A673 (cell line): ENCODE measurements around the gene EXOC6B. TPM values are rescaled to one million over a fixed set of nuclear protein-coding genes. Genes with fewer than 3 reads are reported as not detected.

Experiments
- BruUV-seq: library from RNA; stranded (reverse); fragments of 400-500 nt; replicated peaks from 2 replicates; lab custom pipeline; 2021; lab: Mats Ljungman, UMichigan
- CTCF ChIA-PET: fragments of 300-600 bp; sonication (Branson Sonifier 250); formaldehyde crosslinking; loops from one replicate; lab custom pipeline; 2022; ENCODE audit warnings: antibody characterized with exemption; lab: Charles Lee
- POLR2A ChIA-PET: fragments of 300-600 bp; sonication (Branson Sonifier 250); formaldehyde crosslinking; loops from one replicate; lab custom pipeline; 2022; ENCODE audit warnings: antibody characterized with exemption; ENCODE audit not compliant: low non-redundant PET; lab: Charles Lee
- DNase-seq: peaks from one replicate; pipeline ENCODE4 v3.0.0-alpha.2; 2015; ENCODE audit warnings: low spot score
- H3K27ac ChIP-seq: fragments of 200-600 bp; sonication (generic); 2 replicates; pipeline ENCODE4 v1.5.1; 2016; ENCODE audit warnings: mixed run types, low read depth, mild to moderate bottlenecking, mixed read lengths, antibody characterized with exemption, low read length; ENCODE audit not compliant: poor library complexity, severe bottlenecking
- H3K27me3 ChIP-seq: fragments of 200-600 bp; sonication (generic); replicated peaks from 2 replicates; pipeline ENCODE4 v1.6.1; 2017; ENCODE audit warnings: mixed run types, low read depth, mild to moderate bottlenecking, mixed read lengths, antibody characterized with exemption, low read length; ENCODE audit not compliant: insufficient read depth, poor library complexity
- H3K36me3 ChIP-seq: fragments of 200-600 bp; sonication (generic); 2 replicates; pipeline ENCODE4 v1.6.1; 2016; ENCODE audit warnings: mixed run types, mild to moderate bottlenecking, mixed read lengths, antibody characterized with exemption, low read length; ENCODE audit not compliant: insufficient read depth, poor library complexity, severe bottlenecking
- H3K4me1 ChIP-seq: fragments of 200-600 bp; sonication (generic); 2 replicates; pipeline ENCODE4 v1.6.1; 2017; ENCODE audit warnings: mixed run types, mild to moderate bottlenecking, mixed read lengths, antibody characterized with exemption, low read length; ENCODE audit not compliant: insufficient read depth, poor library complexity, severe bottlenecking
- H3K4me3 ChIP-seq: fragments of 200-600 bp; sonication (generic); 2 replicates; pipeline ENCODE4 v1.5.1; 2016; ENCODE audit warnings: low read depth, mixed run types, mild to moderate bottlenecking, mixed read lengths, low read length; ENCODE audit not compliant: poor library complexity, severe bottlenecking
- H3K9me3 ChIP-seq: fragments of 200-600 bp; sonication (generic); 2 replicates; pipeline ENCODE4 v1.6.1; 2016; ENCODE audit warnings: mixed run types, low read depth, mild to moderate bottlenecking, mixed read lengths, antibody characterized with exemption, low read length; ENCODE audit not compliant: poor library complexity, severe bottlenecking
- CTCF ChIP-seq: fragments of 300-800, 200-600 bp; sonication (generic); conservative IDR thresholded peaks from 2 replicates; pipeline ENCODE4 v1.5.1; 2017; ENCODE audit warnings: low read depth, mild to moderate bottlenecking, antibody characterized with exemption, low read length, moderate library complexity, mixed read lengths
- EZH2 ChIP-seq: fragments of 200-600 bp; sonication (generic); IDR thresholded peaks from 2 replicates; pipeline ENCODE4 v1.6.1; 2017; ENCODE audit warnings: borderline replicate concordance, low read depth, mild to moderate bottlenecking, mixed read lengths, antibody characterized with exemption, low read length; ENCODE audit not compliant: poor library complexity, severe bottlenecking
- intact Hi-C: fragments of 100-400 bp; cut with micrococcal nuclease; formaldehyde crosslinking; loops from one replicate; pipeline ENCODE4 v1.10.0; 2022; ENCODE audit not compliant: unreplicated experiment
- total RNA-seq: library from RNA; stranded (reverse); gene quantifications from 2 replicates; pipeline ENCODE4 v1.2.3, GENCODE V29; 2021

EXOC6B gene
- total RNA-seq, 1 experiment from 2014 or later = 138 TPM

GRCh38 chr2:72513011-72513410, 312.8 kb downstream of the EXOC6B start:
- peaks cover 13% of the 10 kb centered on the region for H3K36me3 ChIP-seq
- intact Hi-C loops = loop anchor here (5.0 to 10.0 kb wide), 3 partner anchors 234 to 366 kb away; partner anchors contain the start of gene CYP26B1
- TF ChIP-seq EZH2 (no peak), CTCF (no peak)
- peaks cover 40% of the 10 kb centered on the region for H3K4me1 ChIP-seq
- H3K9me3 ChIP-seq = no peaks in the 10 kb centered on the region
- DNase-seq = peak; percentile 83
- peak overlapping the region; percentile 99 for H3K27ac ChIP-seq
- no TSS peak for BruUV-seq
- ChIA-PET POLR2A (interaction anchor here (0.8 kb wide), 1 partner anchor 10 kb away, joined by 3 read pairs; no protein-coding TSS in a partner anchor), CTCF (interaction anchor here (0.6 to 1.0 kb wide), 2 partner anchors 93 to 234 kb away, joined by 3 read pairs; no protein-coding TSS in a partner anchor)
- H3K27me3 ChIP-seq = no peaks in the 10 kb centered on the region
- peak overlapping the region; percentile 50 for H3K4me3 ChIP-seq

- no TSS peak for BruUV-seq
- TF ChIP-seq EZH2 = no peak
- no peak for TF ChIP-seq CTCF
- Histone ChIP-seq H3K27me3 (no peaks in the 10 kb centered on the region), H3K27ac (peak overlapping the region; percentile 99), H3K9me3 (no peaks in the 10 kb centered on the region), H3K4me1 (peaks cover 40% of the 10 kb centered on the region), H3K4me3 (peak overlapping the region; percentile 50), H3K36me3 (peaks cover 20% of the 10 kb centered on the region)
- DNase-seq = peak; percentile 87
- intact Hi-C loops = loop anchor here (1.0 to 10.0 kb wide), 4 partner anchors 67 to 365 kb away; partner anchors contain the start of gene CYP26B1
- POLR2A ChIA-PET = interaction anchor here (0.6 to 0.8 kb wide), 2 partner anchors 11 to 16 kb away, joined by 3 to 5 read pairs; no protein-coding TSS in a partner anchor
- CTCF ChIA-PET = interaction anchor here (1.0 kb wide), 1 partner anchor 94 kb away, joined by 3 read pairs; no protein-coding TSS in a partner anchor
Measured at GRCh38 chr2:72512376-72512775, 313.5 kb downstream of the EXOC6B start.

GRCh38 chr2:72511906-72512305, 313.9 kb downstream of the EXOC6B start:
- DNase-seq = peak; percentile 95
- Histone ChIP-seq H3K27me3 (no peaks in the 10 kb centered on the region), H3K9me3 (no peaks in the 10 kb centered on the region), H3K4me3 (peak overlapping the region; percentile 45), H3K4me1 (peaks cover 39% of the 10 kb centered on the region), H3K27ac (peak overlapping the region; percentile 99), H3K36me3 (peaks cover 24% of the 10 kb centered on the region)
- no TSS peak for BruUV-seq
- TF ChIP-seq EZH2 = no peak
- ChIA-PET CTCF (interaction anchor here (1.0 kb wide), 1 partner anchor 94 kb away, joined by 3 read pairs; no protein-coding TSS in a partner anchor), POLR2A (interaction anchor here (0.6 kb wide), 1 partner anchor 16 kb away, joined by 5 read pairs; no protein-coding TSS in a partner anchor)
- intact Hi-C loops = loop anchor here (1.0 to 10.0 kb wide), 4 partner anchors 67 to 365 kb away; partner anchors contain the start of gene CYP26B1
